Measurements from ENCODE around the gene AFF4. TPM values are rescaled to one million over a fixed set of nuclear protein-coding genes. Genes with fewer than 3 reads are reported as not detected.

Gene AFF4
- total RNA-seq, 1 donor from 2014 or later, result 106 TPM

DNA sequence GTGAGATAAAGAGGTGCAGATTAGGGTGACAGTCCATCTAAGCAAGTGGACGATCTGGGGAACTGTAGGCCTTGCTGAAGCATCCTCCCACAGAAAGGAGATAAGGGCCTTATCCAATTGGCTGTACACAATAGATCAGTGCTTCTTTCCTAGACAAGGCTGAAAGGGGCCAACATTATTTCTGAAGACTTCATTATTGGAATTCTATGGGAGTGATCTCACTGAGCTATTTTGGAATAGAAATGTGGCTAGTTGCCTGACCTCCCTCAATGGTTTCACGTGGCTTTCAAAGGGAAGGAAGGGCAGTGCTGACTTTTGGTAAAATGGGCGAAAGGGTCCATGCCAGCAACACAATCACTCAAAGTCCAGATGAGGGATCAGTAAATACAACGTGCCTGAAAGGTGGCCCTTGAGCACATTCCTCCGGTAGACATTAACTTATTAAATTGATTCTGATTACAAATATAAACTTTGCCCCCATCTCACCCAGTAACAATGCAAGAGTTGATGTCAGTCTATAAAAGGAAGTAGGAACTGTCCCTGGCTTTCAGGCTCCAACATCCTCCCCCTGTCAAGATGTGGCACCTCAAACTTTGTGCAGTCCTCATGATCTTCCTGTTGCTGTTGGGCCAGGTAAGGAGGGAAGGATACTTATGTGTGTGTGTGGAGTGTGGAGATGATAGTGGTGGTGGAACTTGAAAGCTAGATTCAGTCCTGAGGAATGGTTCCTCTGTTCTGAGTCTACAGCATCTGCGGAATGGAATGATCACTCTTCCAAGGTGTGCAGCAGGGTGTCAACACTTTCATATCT lies 90.1 kb downstream of the AFF4 start, which contains the start of gene LEAP2:
LEAP2 (plus strand) TSS at position 550 of the 811 bp plus-strand sequence; CDS start at position 577, 27 bp downstream.
- DNase-seq (ENCODE audit: extremely low spot score, unreplicated experiment), result no peak
- Mint-ChIP-seq H3K4me1 (ENCODE audit: unreplicated experiment) (peaks cover 3% of the 10 kb centered on the region), H3K9me3 (ENCODE audit: unreplicated experiment) (no peaks in the 10 kb centered on the region), H3K4me3 (ENCODE audit: unreplicated experiment) (no peak within 1 kb of the TSS), H3K27ac (ENCODE audit: unreplicated experiment) (peak within 1 kb of the TSS; percentile 21), H3K36me3 (ENCODE audit: unreplicated experiment) (peaks cover 28% of the 10 kb centered on the region), H3K27me3 (ENCODE audit: unreplicated experiment) (no peaks in the 10 kb centered on the region)
- TF ChIP-seq, protein P1, sequence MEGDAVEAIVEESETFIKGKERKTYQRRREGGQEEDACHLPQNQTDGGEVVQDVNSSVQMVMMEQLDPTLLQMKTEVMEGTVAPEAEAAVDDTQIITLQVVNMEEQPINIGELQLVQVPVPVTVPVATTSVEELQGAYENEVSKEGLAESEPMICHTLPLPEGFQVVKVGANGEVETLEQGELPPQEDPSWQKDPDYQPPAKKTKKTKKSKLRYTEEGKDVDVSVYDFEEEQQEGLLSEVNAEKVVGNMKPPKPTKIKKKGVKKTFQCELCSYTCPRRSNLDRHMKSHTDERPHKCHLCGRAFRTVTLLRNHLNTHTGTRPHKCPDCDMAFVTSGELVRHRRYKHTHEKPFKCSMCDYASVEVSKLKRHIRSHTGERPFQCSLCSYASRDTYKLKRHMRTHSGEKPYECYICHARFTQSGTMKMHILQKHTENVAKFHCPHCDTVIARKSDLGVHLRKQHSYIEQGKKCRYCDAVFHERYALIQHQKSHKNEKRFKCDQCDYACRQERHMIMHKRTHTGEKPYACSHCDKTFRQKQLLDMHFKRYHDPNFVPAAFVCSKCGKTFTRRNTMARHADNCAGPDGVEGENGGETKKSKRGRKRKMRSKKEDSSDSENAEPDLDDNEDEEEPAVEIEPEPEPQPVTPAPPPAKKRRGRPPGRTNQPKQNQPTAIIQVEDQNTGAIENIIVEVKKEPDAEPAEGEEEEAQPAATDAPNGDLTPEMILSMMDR (IDR thresholded peaks at IDR 0.05), result no peak

DNA sequence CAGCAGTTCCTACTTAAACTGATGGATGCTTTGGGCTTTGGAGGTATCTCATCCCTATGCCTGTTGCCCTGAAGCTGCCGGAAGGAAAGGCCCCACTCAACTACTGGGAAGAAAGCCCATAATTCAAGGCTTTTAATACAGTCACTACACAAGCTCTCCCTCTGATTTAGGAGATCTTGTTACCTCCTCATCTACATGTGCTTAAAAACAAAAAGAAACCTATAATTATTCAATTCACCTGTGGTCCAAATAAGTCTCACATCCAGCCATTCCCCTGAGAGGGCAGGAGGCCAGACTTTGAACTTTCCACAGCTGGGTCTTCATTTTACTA lies 90.7 kb downstream of the AFF4 start:
- H3K27me3 Mint-ChIP-seq (ENCODE audit: unreplicated experiment), result no peaks in the 10 kb centered on the region
- TF ChIP-seq, protein P1 (IDR thresholded peaks at IDR 0.05), result no peak
- H3K9me3 Mint-ChIP-seq (ENCODE audit: unreplicated experiment), result no peaks in the 10 kb centered on the region
- H3K27ac Mint-ChIP-seq (ENCODE audit: unreplicated experiment), result no peak overlapping the region
- DNase-seq (ENCODE audit: extremely low spot score, unreplicated experiment), result no peak
- no peak overlapping the region for H3K4me3 Mint-ChIP-seq (ENCODE audit: unreplicated experiment)
- peaks cover 5% of the 10 kb centered on the region for H3K4me1 Mint-ChIP-seq (ENCODE audit: unreplicated experiment)
- peaks cover 26% of the 10 kb centered on the region for H3K36me3 Mint-ChIP-seq (ENCODE audit: unreplicated experiment)

DNA sequence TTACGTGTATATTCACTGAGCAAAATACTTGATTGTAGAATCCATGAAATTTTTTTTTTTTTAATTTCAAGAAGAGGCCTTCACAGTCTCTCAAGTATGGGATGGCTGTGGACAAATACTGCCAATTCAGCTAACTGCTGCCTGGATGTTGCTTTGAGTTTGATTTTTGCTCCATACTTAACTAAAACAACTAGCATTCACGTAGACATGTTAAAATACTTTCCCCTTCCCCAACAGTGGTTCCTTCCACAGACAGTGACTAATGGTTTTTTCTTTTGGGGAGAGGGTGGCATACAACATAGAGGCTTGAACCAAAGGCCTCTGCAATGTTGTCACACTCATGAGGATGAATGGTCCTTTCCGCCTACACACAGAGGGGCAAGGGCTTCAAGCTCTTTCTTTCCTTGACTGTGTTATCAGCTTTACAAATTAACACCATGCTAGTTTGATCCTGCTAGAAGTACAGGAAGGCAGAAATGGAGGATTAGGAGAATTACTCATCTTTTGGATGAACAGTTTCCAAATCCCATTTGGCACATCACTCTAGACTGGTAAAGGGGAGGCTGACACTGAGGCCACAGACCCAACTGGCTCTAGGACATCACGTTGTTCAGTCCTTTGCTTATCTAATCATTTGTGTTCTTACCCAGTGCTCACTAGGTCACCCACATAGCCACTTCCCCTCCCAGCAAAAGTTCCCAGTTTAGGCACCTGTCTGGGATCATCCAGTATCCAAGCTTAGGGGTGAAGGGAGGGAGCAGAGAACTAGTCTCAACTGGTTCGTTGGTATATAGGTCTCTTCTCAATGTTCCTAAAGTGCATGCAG lies 91.8 kb downstream of the AFF4 start:
- Mint-ChIP-seq H3K4me1 (ENCODE audit: unreplicated experiment) (peaks cover 13% of the 10 kb centered on the region), H3K9me3 (ENCODE audit: unreplicated experiment) (no peaks in the 10 kb centered on the region), H3K27ac (ENCODE audit: unreplicated experiment) (no peak overlapping the region), H3K4me3 (ENCODE audit: unreplicated experiment) (no peak overlapping the region), H3K36me3 (ENCODE audit: unreplicated experiment) (peaks cover 25% of the 10 kb centered on the region), H3K27me3 (ENCODE audit: unreplicated experiment) (no peaks in the 10 kb centered on the region)
- DNase-seq (ENCODE audit: extremely low spot score, unreplicated experiment), result no peak
- TF ChIP-seq, protein P1 (IDR thresholded peaks at IDR 0.05), result no peak

DNA sequence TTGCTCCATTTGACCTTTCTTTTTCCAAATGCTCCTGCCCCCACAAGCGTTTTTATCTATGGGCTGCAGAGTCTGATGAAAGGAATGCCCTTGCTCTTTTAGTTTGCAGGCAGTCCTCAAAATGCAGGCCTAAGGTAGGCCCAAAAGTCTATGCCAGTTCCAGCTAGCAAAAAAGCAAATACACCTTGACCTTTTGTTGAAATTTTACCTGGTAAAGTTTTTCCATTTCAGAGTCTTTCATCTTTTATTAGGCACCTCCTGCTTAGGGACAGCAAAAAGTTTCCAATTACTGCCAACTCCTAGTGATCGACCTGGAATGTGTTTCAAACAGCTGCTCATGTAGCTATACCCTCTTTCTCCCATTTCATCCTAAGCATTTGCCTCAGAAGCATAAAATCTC lies 92.6 kb downstream of the AFF4 start:
- TF ChIP-seq, protein P1 (IDR thresholded peaks at IDR 0.05), result no peak
- no peak for DNase-seq (ENCODE audit: extremely low spot score, unreplicated experiment)
- peaks cover 22% of the 10 kb centered on the region for H3K36me3 Mint-ChIP-seq (ENCODE audit: unreplicated experiment)
- peaks cover 20% of the 10 kb centered on the region for H3K4me1 Mint-ChIP-seq (ENCODE audit: unreplicated experiment)
- H3K27me3 Mint-ChIP-seq (ENCODE audit: unreplicated experiment), result no peaks in the 10 kb centered on the region
- H3K9me3 Mint-ChIP-seq (ENCODE audit: unreplicated experiment), result no peaks in the 10 kb centered on the region
- peak overlapping the region; percentile 27 for H3K27ac Mint-ChIP-seq (ENCODE audit: unreplicated experiment)
- no peak overlapping the region for H3K4me3 Mint-ChIP-seq (ENCODE audit: unreplicated experiment)

DNA sequence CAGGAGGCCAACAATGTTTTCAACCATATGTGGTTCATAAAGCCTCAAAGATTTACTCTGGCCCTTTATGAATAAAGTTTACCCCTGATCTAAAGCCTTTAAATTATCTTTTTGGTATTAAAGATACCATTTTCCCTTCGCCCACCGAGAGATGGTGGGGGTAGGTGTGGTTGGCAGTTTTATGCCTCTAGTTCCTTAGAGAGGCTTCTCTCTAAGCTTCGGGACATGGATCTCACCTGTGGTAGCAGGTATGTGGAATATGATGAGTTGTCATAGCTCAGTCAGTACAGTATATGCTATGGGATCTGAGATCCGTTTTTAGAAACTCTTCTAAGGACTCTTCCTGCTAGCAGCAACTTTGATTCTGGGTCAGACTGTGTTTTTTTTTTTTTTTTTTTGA lies 94.7 kb downstream of the AFF4 start:
- H3K27ac Mint-ChIP-seq (ENCODE audit: unreplicated experiment), result no peak overlapping the region
- TF ChIP-seq, protein P1 (IDR thresholded peaks at IDR 0.05), result no peak
- DNase-seq (ENCODE audit: extremely low spot score, unreplicated experiment), result no peak
- H3K36me3 Mint-ChIP-seq (ENCODE audit: unreplicated experiment), result peaks cover 18% of the 10 kb centered on the region
- H3K4me3 Mint-ChIP-seq (ENCODE audit: unreplicated experiment), result peak overlapping the region; percentile 94
- H3K4me1 Mint-ChIP-seq (ENCODE audit: unreplicated experiment), result peaks cover 23% of the 10 kb centered on the region
- H3K9me3 Mint-ChIP-seq (ENCODE audit: unreplicated experiment), result no peaks in the 10 kb centered on the region
- H3K27me3 Mint-ChIP-seq (ENCODE audit: unreplicated experiment), result no peaks in the 10 kb centered on the region

Data from osteocyte (in vitro differentiated cells).